DMS53 treated with DMSO at 0.1 percent for 48 hours (cell line): ENCODE measurements around the gene TUBAL3.
"Not testable (repeated sequence)": the region's sequence is repeated elsewhere in the genome, so short reads cannot be mapped to it uniquely, and the experiment has no call there.

ENCODE experiments used
- DNase-seq: peaks from one replicate; lab custom pipeline; 2025; ENCODE audit not compliant: unreplicated experiment; lab: John Stamatoyannopoulos, UW

Gene TUBAL3

GRCh38 chr10:5381187-5381586 is 23.4 kb downstream of the TUBAL3 start:
- DNase-seq, result no peak

- not testable (repeated sequence) for DNase-seq
Measured at GRCh38 chr10:5380395-5380794, 24.2 kb downstream of the TUBAL3 start.

- DNase-seq, result not testable (repeated sequence)
Measured at GRCh38 chr10:5379202-5379601, 25.4 kb downstream of the TUBAL3 start.

- no peak for DNase-seq
Measured at GRCh38 chr10:5376450-5376849, 28.2 kb downstream of the TUBAL3 start.

GRCh38 chr10:5373891-5374611 is 30.6 kb downstream of the TUBAL3 start:
- DNase-seq, result no peak

GRCh38 chr10:5373307-5373706 is 31.3 kb downstream of the TUBAL3 start:
- DNase-seq, result no peak

GRCh38 chr10:5370493-5371352 is 33.9 kb downstream of the TUBAL3 start:
- DNase-seq, result no peak

GRCh38 chr10:5369362-5370158 is 35.1 kb downstream of the TUBAL3 start:
- DNase-seq, result no peak

- no peak for DNase-seq
Measured at GRCh38 chr10:5365928-5366327, 38.7 kb downstream of the TUBAL3 start.

- no peak for DNase-seq
Measured at GRCh38 chr10:5364890-5365338, 39.7 kb downstream of the TUBAL3 start, which contains the start of gene UCN3. Gene UCN3, plus strand, starts transcription at chr10:5364966. Its CDS starts 8,755 bp downstream, at chr10:5373721.

GRCh38 chr10:5364374-5364773 is 40.3 kb downstream of the TUBAL3 start:
- DNase-seq, result no peak

- DNase-seq, result no peak
Measured at GRCh38 chr10:5362873-5363272, 41.8 kb downstream of the TUBAL3 start.

- DNase-seq, result no peak
Measured at GRCh38 chr10:5361966-5362365, 42.7 kb downstream of the TUBAL3 start.

GRCh38 chr10:5360318-5360915 is 44.2 kb downstream of the TUBAL3 start:
- DNase-seq, result no peak

- DNase-seq, result no peak
Measured at GRCh38 chr10:5356302-5356763, 48.3 kb downstream of the TUBAL3 start.

- no peak for DNase-seq
Measured at GRCh38 chr10:5355594-5356301, 48.9 kb downstream of the TUBAL3 start.

- no peak for DNase-seq
Measured at GRCh38 chr10:5354068-5354467, 50.6 kb downstream of the TUBAL3 start.

GRCh38 chr10:5349362-5349761 is 55.3 kb downstream of the TUBAL3 start:
- no peak for DNase-seq

- no peak for DNase-seq
Measured at GRCh38 chr10:5346881-5347280, 57.7 kb downstream of the TUBAL3 start.

- DNase-seq, result no peak
Measured at GRCh38 chr10:5344746-5345145, 59.9 kb downstream of the TUBAL3 start.
